HCT116 (cell line): Measurements from ENCODE around the gene BST1. TPM values are rescaled to one million over a fixed set of nuclear protein-coding genes. Genes with fewer than 3 reads are reported as not detected.

Source experiments
- ATAC-seq: fragments of 200-7000 bp; cut with Tn5 transposase; 2 replicates; pipeline ENCODE4 v1.9.1; 2020; ENCODE audit warnings: mild to moderate bottlenecking, moderate library complexity
- BruUV-seq: library from RNA; stranded (reverse); fragments of 400-500 nt; replicated peaks from 2 replicates; lab custom pipeline; 2021; lab: Mats Ljungman, UMichigan
- CTCF ChIA-PET: fragments of 300-600 bp; sonication (Branson Sonifier 250); formaldehyde crosslinking; loops from one replicate; lab custom pipeline; 2021; ENCODE audit warnings: antibody characterized with exemption; lab: Charles Lee
- POLR2A ChIA-PET: fragments of 300-600, 350-600 bp; sonication (Branson Sonifier 250); formaldehyde crosslinking; loops from one replicate; lab custom pipeline; 2021; ENCODE audit warnings: antibody characterized with exemption; lab: Charles Lee
- RAD21 ChIA-PET, 2 experiments: fragments of 300-600 bp; sonication (Branson Sonifier 250); formaldehyde crosslinking; loops; one replicate each; lab custom pipeline; 2023; ENCODE audit warnings: low total read pairs in 2 of 2; ENCODE audit not compliant: uncharacterized antibody in 2 of 2, unreplicated experiment in 2 of 2, low non-redundant PET in 1 of 2; lab: Charles Lee
- DNase-seq: peaks from one replicate; pipeline ENCODE4 v3.0.0-alpha.2; 2010; ENCODE audit warnings: low read depth, low spot score
- H2AFZ ChIP-seq: fragments of 200-600 bp; shearing (Covaris generic), sonication (generic); 2 replicates; pipeline ENCODE4 v1.6.1; 2017; ENCODE audit warnings: low read depth, mixed run types, mixed read lengths, antibody characterized with exemption, low read length; ENCODE audit not compliant: poor library complexity, severe bottlenecking
- H3K27ac ChIP-seq: 2 replicates; pipeline ENCODE4 v1.5.1; 2012; ENCODE audit warnings: low read depth, low read length
- H3K27me3 ChIP-seq: fragments of 200-600 bp; sonication (generic); 2 replicates; pipeline ENCODE4 v1.6.1; 2016; ENCODE audit warnings: mixed run types, low read length, mixed read lengths; ENCODE audit not compliant: insufficient read depth
- H3K36me3 ChIP-seq, 2 experiments: fragments of 200-500 bp in 1 of 2; fragments of 200-600 bp in 1 of 2; sonication (Bioruptor generic) in 1 of 2; sonication (generic) in 1 of 2; 2 replicates each; pipeline versions ENCODE4 v1.5.1 to v1.6.1; 2014 to 2016; ENCODE audit warnings: low read length in 2 of 2, inconsistent platforms in 1 of 2, mixed read lengths in 1 of 2, mixed run types in 1 of 2; ENCODE audit not compliant: insufficient read depth in 2 of 2, control insufficient read depth in 1 of 2
- H3K4me1 ChIP-seq, 2 experiments: fragments of 200-600 bp in 1 of 2; sonication (generic) in 1 of 2; 2 replicates each; pipeline versions ENCODE4 v1.5.1 to v1.6.1; 2012 to 2017; ENCODE audit warnings: low read length in 2 of 2, inconsistent platforms in 1 of 2, mild to moderate bottlenecking in 1 of 2, mixed read lengths in 1 of 2, mixed run types in 1 of 2, moderate library complexity in 1 of 2; ENCODE audit not compliant: insufficient read depth in 2 of 2, control insufficient read depth in 1 of 2
- H3K4me2 ChIP-seq: fragments of 200-600 bp; sonication (generic); 2 replicates; pipeline ENCODE4 v1.6.1; 2017; ENCODE audit warnings: mixed run types, low read length, mixed read lengths
- H3K4me3 ChIP-seq, 2 experiments: fragments of 200-600 bp in 1 of 2; sonication (generic) in 1 of 2; replicated peaks in 1 of 2; 2 replicates each; pipeline ENCODE4 v1.5.1; 2011 to 2016; ENCODE audit warnings: low read length in 2 of 2, control low read depth in 1 of 2, low read depth in 1 of 2, mild to moderate bottlenecking in 1 of 2, mixed read lengths in 1 of 2, mixed run types in 1 of 2
- H3K79me2 ChIP-seq: fragments of 200-600 bp; sonication (generic); 2 replicates; pipeline ENCODE4 v1.6.1; 2017; ENCODE audit warnings: mild to moderate bottlenecking, mixed run types, low read length, moderate library complexity, mixed read lengths; ENCODE audit not compliant: insufficient read depth
- H3K9ac ChIP-seq: fragments of 200-600 bp; sonication (generic); 2 replicates; pipeline ENCODE4 v1.6.1; 2016; ENCODE audit warnings: low read length, mixed read lengths
- H3K9me2 ChIP-seq: fragments of 200-600 bp; sonication (generic), shearing (Covaris generic); 2 replicates; pipeline ENCODE4 v1.6.1; 2017; ENCODE audit warnings: mixed run types, mild to moderate bottlenecking, moderate library complexity; ENCODE audit not compliant: insufficient read depth
- H3K9me3 ChIP-seq, 2 experiments: fragments of 200-500 bp in 1 of 2; fragments of 200-600 bp in 1 of 2; sonication (Bioruptor generic) in 1 of 2; sonication (generic) in 1 of 2; 2 replicates each; pipeline ENCODE4 v1.6.1; 2014 to 2017; ENCODE audit warnings: low read length in 2 of 2, mixed read lengths in 2 of 2, inconsistent platforms in 1 of 2, low read depth in 1 of 2, mild to moderate bottlenecking in 1 of 2, mixed run types in 1 of 2, moderate library complexity in 1 of 2; ENCODE audit not compliant: control insufficient read depth in 1 of 2, insufficient read depth in 1 of 2
- H4K20me1 ChIP-seq: fragments of 200-600 bp; sonication (generic), shearing (Covaris generic); 2 replicates; pipeline ENCODE4 v1.6.1; 2017; ENCODE audit warnings: mixed run types, mild to moderate bottlenecking, moderate library complexity; ENCODE audit not compliant: insufficient read depth
- CBX3 ChIP-seq: IDR thresholded peaks from 2 replicates; pipeline ENCODE4 v1.6.1; 2012; ENCODE audit warnings: low read depth
- ELF1 ChIP-seq: IDR thresholded peaks from 2 replicates; pipeline ENCODE4 v1.6.1; 2012; ENCODE audit warnings: low read depth, borderline replicate concordance
- EZH2phosphoT487 ChIP-seq: fragments of 200-600 bp; IDR thresholded peaks from 2 replicates; pipeline ENCODE4 v1.6.1; 2018; ENCODE audit warnings: antibody characterized with exemption, borderline replicate concordance
- MAX ChIP-seq: IDR thresholded peaks from 2 replicates; pipeline ENCODE4 v1.6.1; 2012
- POLR2A ChIP-seq: IDR thresholded peaks from 2 replicates; pipeline ENCODE4 v1.7.0; 2011; ENCODE audit warnings: borderline replicate concordance; ENCODE audit not compliant: insufficient read depth, insufficient read length; ENCODE audit errors: extremely low read depth
- POLR2AphosphoS5 ChIP-seq: IDR thresholded peaks from 2 replicates; pipeline ENCODE4 v1.6.1; 2011; ENCODE audit warnings: mild to moderate bottlenecking, low read depth, low read length, moderate library complexity
- SIN3A ChIP-seq: IDR thresholded peaks from 2 replicates; pipeline ENCODE4 v1.6.1; 2012; ENCODE audit warnings: low read depth
- SP1 ChIP-seq: IDR thresholded peaks from 2 replicates; pipeline ENCODE4 v1.6.1; 2012; ENCODE audit warnings: low read depth
- ZBTB33 ChIP-seq: IDR thresholded peaks from 2 replicates; pipeline ENCODE4 v1.6.1; 2011; ENCODE audit warnings: mild to moderate bottlenecking, low read length, moderate library complexity; ENCODE audit not compliant: insufficient replicate concordance; ENCODE audit errors: extremely low read depth
- ZFX ChIP-seq: fragments of 450-650 bp; IDR thresholded peaks from 2 replicates; pipeline ENCODE4 v1.6.1; 2017
- intact Hi-C: fragments of 100-400 bp; cut with micrococcal nuclease; formaldehyde crosslinking; loops from 2 replicates; pipeline ENCODE4 v1.10.0; 2022
- total RNA-seq: library from RNA; stranded (reverse); gene quantifications from one replicate; pipeline ENCODE4 v1.2.1, GENCODE V29; 2021; ENCODE audit not compliant: unreplicated experiment

The BST1 gene
- total RNA-seq, 1 experiment from 2014 or later = 0.44 TPM

DNA sequence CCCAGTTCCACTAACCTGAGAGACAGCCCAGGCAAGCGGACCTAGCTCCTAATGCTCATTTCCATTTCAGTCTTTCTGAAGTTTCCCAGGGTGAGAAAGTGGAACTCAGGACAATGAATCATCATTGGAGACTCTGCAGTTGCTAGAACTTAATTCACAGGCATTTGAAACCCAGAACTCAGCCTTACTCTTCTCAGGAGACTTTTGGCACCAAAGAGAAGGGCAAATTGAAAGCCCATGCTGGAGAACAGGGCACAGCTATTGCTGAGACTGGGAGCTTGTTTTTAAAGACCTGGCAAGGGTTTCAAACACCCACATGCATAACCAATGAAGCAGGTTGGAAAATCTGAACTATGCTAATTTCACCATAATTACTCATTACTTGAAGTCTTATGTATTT, 36.0 kb downstream of the BST1 start:
- H3K27ac ChIP-seq = no peak overlapping the region
- H2AFZ ChIP-seq = no peak overlapping the region
- H3K9me3 ChIP-seq = no peaks in the 10 kb centered on the region
- ATAC-seq (no peak), DNase-seq (no peak)
- no peak overlapping the region for H3K9ac ChIP-seq
- no peaks in the 10 kb centered on the region for H3K4me1 ChIP-seq
- no peaks in the 10 kb centered on the region for H3K9me2 ChIP-seq
- no peak overlapping the region for H3K4me2 ChIP-seq
- H3K4me3 ChIP-seq = no peak overlapping the region
- H4K20me1 ChIP-seq = no peaks in the 10 kb centered on the region
- BruUV-seq = no TSS peak
- no peak for TF ChIP-seq EZH2phosphoT487
- no peaks in the 10 kb centered on the region for H3K36me3 ChIP-seq
- ChIA-PET POLR2A (interaction anchor here (1.0 kb wide), 1 partner anchor 50 kb away, joined by 3 read pairs; no protein-coding TSS in a partner anchor), RAD21 (no interaction called here), CTCF (no interaction called here)
- H3K27me3 ChIP-seq = no peaks in the 10 kb centered on the region
- H3K79me2 ChIP-seq = no peaks in the 10 kb centered on the region
- intact Hi-C loops = no loop called here

GRCh38 chr4:15740764-15741404, 38.0 kb downstream of the BST1 start:
- no peak for DNase-seq
- POLR2A ChIA-PET = no interaction called here
- Histone ChIP-seq H3K9me2 (no peaks in the 10 kb centered on the region), H4K20me1 (no peaks in the 10 kb centered on the region)
- TF ChIP-seq CBX3 (no peak), SP1 (no peak), SIN3A (no peak), ZFX (no peak), POLR2AphosphoS5 (no peak), MAX (no peak), ZBTB33 (no peak), EZH2phosphoT487 (no peak), POLR2A (no peak), ELF1 (no peak)
- TF ChIP-seq, all 23 proteins: peak for 0
- intact Hi-C loops = no loop called here
- Histone ChIP-seq H2AFZ (no peak overlapping the region), H3K9ac (no peak overlapping the region), H3K27me3 (no peaks in the 10 kb centered on the region), H3K4me1 (no peaks in the 10 kb centered on the region), H3K9me3 (no peaks in the 10 kb centered on the region), H3K4me3 (no peak overlapping the region), H3K27ac (no peak overlapping the region), H3K36me3 (no peaks in the 10 kb centered on the region), H3K4me2 (no peak overlapping the region), H3K79me2 (no peaks in the 10 kb centered on the region)
- BruUV-seq = no TSS peak
- ChIA-PET RAD21 (no interaction called here), CTCF (no interaction called here)
- ATAC-seq = no peak
